NT2/D1 (cell line): Measurements from ENCODE around the gene LRFN5.
A peak's percentile ranks its signal among the peaks of the same experiment; 100 is the strongest.
"Not testable (repeated sequence)": the region's sequence is repeated elsewhere in the genome, so short reads cannot be mapped to it uniquely, and the experiment has no call there.

ENCODE experiments used
- DNase-seq: peaks from one replicate; pipeline ENCODE4 v3.0.0-alpha.2; 2011; ENCODE audit warnings: low read depth, low spot score
- H3K27me3 ChIP-seq: 2 replicates; pipeline ENCODE4 v1.6.0; 2011; ENCODE audit warnings: mild to moderate bottlenecking; ENCODE audit not compliant: insufficient read length, insufficient read depth
- H3K36me3 ChIP-seq: 2 replicates; pipeline ENCODE4 v1.6.1; 2011; ENCODE audit warnings: mild to moderate bottlenecking, low read length, mixed read lengths; ENCODE audit not compliant: insufficient read depth, insufficient read length
- H3K4me1 ChIP-seq: 2 replicates; pipeline ENCODE4 v1.5.1; 2011; ENCODE audit not compliant: insufficient read depth, insufficient read length
- H3K4me3 ChIP-seq: 2 replicates; pipeline ENCODE4 v1.5.1; 2011; ENCODE audit warnings: low read depth; ENCODE audit not compliant: insufficient read length
- H3K9ac ChIP-seq: 2 replicates; pipeline ENCODE4 v1.6.0; 2011; ENCODE audit warnings: low read depth; ENCODE audit not compliant: insufficient read length
- H3K9me3 ChIP-seq: 2 replicates; pipeline ENCODE4 v1.5.1; 2011; ENCODE audit warnings: mild to moderate bottlenecking, low read length; ENCODE audit not compliant: insufficient read depth
- SUZ12 ChIP-seq: IDR thresholded peaks from 2 replicates; pipeline ENCODE4 v1.6.1; 2011; ENCODE audit not compliant: insufficient read length, insufficient read depth; ENCODE audit errors: extremely low read depth
- YY1 ChIP-seq: IDR thresholded peaks from 2 replicates; pipeline ENCODE4 v1.6.1; 2011; ENCODE audit not compliant: insufficient read length, insufficient read depth
- ZNF274 ChIP-seq: IDR thresholded peaks from 2 replicates; pipeline ENCODE4 v1.6.1; 2011; ENCODE audit warnings: mild to moderate bottlenecking, low read depth, low read length

Gene LRFN5

GRCh38 chr14:41905394-41905964 is 298.8 kb downstream of the LRFN5 start:
- Histone ChIP-seq H3K9ac (no peak overlapping the region), H3K4me3 (no peak overlapping the region), H3K4me1 (no peaks in the 10 kb centered on the region), H3K27me3 (no peaks in the 10 kb centered on the region), H3K9me3 (no peaks in the 10 kb centered on the region), H3K36me3 (no peaks in the 10 kb centered on the region)
- no peak for DNase-seq
- no peak for TF ChIP-seq YY1
- no peak for TF ChIP-seq SUZ12
- no peak for TF ChIP-seq ZNF274

GRCh38 chr14:41911155-41911554 is 304.5 kb downstream of the LRFN5 start:
- not testable (repeated sequence) for H3K9me3 ChIP-seq, H3K4me1 ChIP-seq, DNase-seq, H3K27me3 ChIP-seq, H3K36me3 ChIP-seq
- peak overlapping the region; percentile 21 for H3K9ac ChIP-seq
- H3K4me3 ChIP-seq = peak overlapping the region; percentile 18

- no peak for DNase-seq
- Histone ChIP-seq H3K9ac (no peak overlapping the region), H3K36me3 (no peaks in the 10 kb centered on the region), H3K4me3 (no peak overlapping the region), H3K9me3 (no peaks in the 10 kb centered on the region), H3K4me1 (no peaks in the 10 kb centered on the region), H3K27me3 (no peaks in the 10 kb centered on the region)
- no peak for TF ChIP-seq SUZ12
- TF ChIP-seq ZNF274 = no peak
- TF ChIP-seq YY1 = no peak
These were observed 306.7 kb downstream of the LRFN5 start for GRCh38 chr14:41913398-41913797.

GRCh38 chr14:41915732-41916131 is 309.1 kb downstream of the LRFN5 start:
- Histone ChIP-seq H3K9ac (no peak overlapping the region), H3K4me3 (no peak overlapping the region), H3K4me1 (no peaks in the 10 kb centered on the region), H3K36me3 (no peaks in the 10 kb centered on the region), H3K27me3 (no peaks in the 10 kb centered on the region), H3K9me3 (no peaks in the 10 kb centered on the region)
- no peak for DNase-seq
- TF ChIP-seq ZNF274 (no peak), YY1 (no peak), SUZ12 (no peak)

GRCh38 chr14:41916313-41916712 is 309.6 kb downstream of the LRFN5 start:
- Histone ChIP-seq H3K36me3 (no peaks in the 10 kb centered on the region), H3K9ac (no peak overlapping the region), H3K4me1 (no peaks in the 10 kb centered on the region), H3K4me3 (no peak overlapping the region), H3K9me3 (no peaks in the 10 kb centered on the region), H3K27me3 (no peaks in the 10 kb centered on the region)
- TF ChIP-seq ZNF274 = no peak
- TF ChIP-seq YY1 = no peak
- TF ChIP-seq SUZ12 = no peak
- DNase-seq = no peak

- Histone ChIP-seq H3K9me3 (no peaks in the 10 kb centered on the region), H3K4me1 (no peaks in the 10 kb centered on the region), H3K9ac (no peak overlapping the region), H3K27me3 (no peaks in the 10 kb centered on the region), H3K4me3 (no peak overlapping the region), H3K36me3 (no peaks in the 10 kb centered on the region)
- TF ChIP-seq YY1 (no peak), SUZ12 (no peak), ZNF274 (no peak)
- DNase-seq = no peak
These were observed 318.7 kb downstream of the LRFN5 start for GRCh38 chr14:41925409-41925808.

GRCh38 chr14:41950428-41951151 is 343.9 kb downstream of the LRFN5 start:
- H3K9ac ChIP-seq = no peak overlapping the region
- H3K4me1 ChIP-seq = no peaks in the 10 kb centered on the region
- no peak overlapping the region for H3K4me3 ChIP-seq
- H3K27me3 ChIP-seq = no peaks in the 10 kb centered on the region
- H3K9me3 ChIP-seq = no peaks in the 10 kb centered on the region
- no peak for DNase-seq
- TF ChIP-seq YY1 (no peak), SUZ12 (no peak), ZNF274 (no peak)
- H3K36me3 ChIP-seq = no peaks in the 10 kb centered on the region
